ENCODE results near the gene SCAND1. TPM values are rescaled to one million over a fixed set of nuclear protein-coding genes. Genes with fewer than 3 reads are reported as not detected.

Gene SCAND1
- total RNA-seq, 2 donors from 2014 or later, result 91.3 to 125 TPM

GRCh38 chr20:35992713-35993335 lies 38.5 kb upstream of the SCAND1 start:
- no peaks in the 10 kb centered on the region for H3K9me3 ChIP-seq
- H3K36me3 ChIP-seq, result no peaks in the 10 kb centered on the region
- peak; percentile 71 for TF ChIP-seq CTCF (IDR thresholded peaks at IDR 0.05)
- peak; percentile 56 for DNase-seq
- no peak overlapping the region for H3K27ac ChIP-seq
- H3K4me1 ChIP-seq, result no peaks in the 10 kb centered on the region
- H3K27me3 ChIP-seq, result no peaks in the 10 kb centered on the region
- no peak overlapping the region for H3K9ac ChIP-seq (ENCODE audit: low read depth in 2 of 2, low read length in 2 of 2)
- no peak overlapping the region for H3K4me3 ChIP-seq
- intact Hi-C loops (cut with DNase I), result loop anchor here (5.0 kb wide), 1 partner anchor 204 kb away; no protein-coding TSS in a partner anchor

GRCh38 chr20:35991142-35991771 lies 37.0 kb upstream of the SCAND1 start:
- H3K9ac ChIP-seq (ENCODE audit: low read depth in 2 of 2, low read length in 2 of 2), result no peak overlapping the region
- no peak for DNase-seq
- intact Hi-C loops (cut with DNase I), result loop anchor here (5.0 kb wide), 1 partner anchor 206 kb away; no protein-coding TSS in a partner anchor
- H3K9me3 ChIP-seq, result no peaks in the 10 kb centered on the region
- no peaks in the 10 kb centered on the region for H3K36me3 ChIP-seq
- H3K27ac ChIP-seq, result no peak overlapping the region
- no peaks in the 10 kb centered on the region for H3K27me3 ChIP-seq
- no peak overlapping the region for H3K4me3 ChIP-seq
- no peaks in the 10 kb centered on the region for H3K4me1 ChIP-seq
- peak; percentile 37 for TF ChIP-seq CTCF (IDR thresholded peaks at IDR 0.05)

GRCh38 chr20:35988910-35989463 lies 34.7 kb upstream of the SCAND1 start:
- Histone ChIP-seq H3K4me1 (no peaks in the 10 kb centered on the region), H3K27me3 (no peaks in the 10 kb centered on the region), H3K9me3 (no peaks in the 10 kb centered on the region), H3K9ac (ENCODE audit: low read depth in 2 of 2, low read length in 2 of 2) (no peak overlapping the region), H3K36me3 (no peaks in the 10 kb centered on the region), H3K4me3 (no peak overlapping the region), H3K27ac (no peak overlapping the region)
- intact Hi-C loops (cut with DNase I), result no loop called here
- no peak for TF ChIP-seq CTCF (IDR thresholded peaks at IDR 0.05)
- DNase-seq, result no peak

GRCh38 chr20:35985806-35986205 lies 31.5 kb upstream of the SCAND1 start:
- Histone ChIP-seq H3K9me3 (no peaks in the 10 kb centered on the region), H3K27me3 (no peaks in the 10 kb centered on the region), H3K4me1 (no peaks in the 10 kb centered on the region), H3K36me3 (no peaks in the 10 kb centered on the region), H3K9ac (ENCODE audit: low read depth in 2 of 2, low read length in 2 of 2) (no peak overlapping the region), H3K27ac (no peak overlapping the region), H3K4me3 (no peak overlapping the region)
- no peak for DNase-seq
- intact Hi-C loops (cut with DNase I), result no loop called here
- no peak for TF ChIP-seq CTCF (IDR thresholded peaks at IDR 0.05)

- H3K4me1 ChIP-seq, result no peaks in the 10 kb centered on the region
- no peak overlapping the region for H3K27ac ChIP-seq
- no peak overlapping the region for H3K4me3 ChIP-seq
- H3K36me3 ChIP-seq, result no peaks in the 10 kb centered on the region
- H3K9me3 ChIP-seq, result no peaks in the 10 kb centered on the region
- H3K27me3 ChIP-seq, result no peaks in the 10 kb centered on the region
- intact Hi-C loops (cut with DNase I), result no loop called here
- no peak for DNase-seq
- no peak overlapping the region for H3K9ac ChIP-seq (ENCODE audit: low read depth in 2 of 2, low read length in 2 of 2)
- TF ChIP-seq CTCF (IDR thresholded peaks at IDR 0.05), result no peak
Observed at GRCh38 chr20:35984382-35984781, 30.1 kb upstream of the SCAND1 start.
